D721Med (cell line): Measurements from ENCODE around the gene RYR3.

Experiments used
- DNase-seq: peaks from one replicate; pipeline ENCODE4 v3.0.0; 2011; ENCODE audit warnings: low spot score; ENCODE audit not compliant: insufficient read length
- FAIRE-seq: peaks from 2 replicates; lab custom pipeline; 2011; peaks lifted over from hg19 to GRCh38; lab: Jason Lieb, UNC
- TF ChIP-seq, protein P1 (sequence below): IDR thresholded peaks from 2 replicates; pipeline ENCODE4 v1.5.1; 2012; ENCODE audit warnings: mild to moderate bottlenecking, control low read depth; ENCODE audit not compliant: insufficient read depth; ENCODE audit errors: missing control alignments

RYR3 gene

DNA sequence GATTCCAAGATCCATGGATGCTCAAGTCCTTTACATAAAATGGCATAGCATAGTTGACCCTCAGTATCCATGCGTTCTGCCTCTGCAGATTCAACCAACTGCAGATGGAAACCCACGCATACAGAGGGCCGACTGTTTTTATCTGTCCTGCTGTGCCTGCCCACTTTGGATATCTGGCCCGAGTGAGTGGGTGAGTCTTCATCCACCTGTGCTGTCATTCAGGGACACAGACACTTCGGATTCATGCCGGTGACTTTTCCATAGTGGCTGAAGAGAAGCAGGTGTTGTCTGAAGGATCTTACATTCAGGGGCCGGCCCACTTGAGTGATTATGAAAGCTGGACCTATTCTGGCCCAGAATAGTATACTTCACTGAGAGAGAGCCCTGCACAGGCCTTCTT is 85.1 kb downstream of the RYR3 start:
- FAIRE-seq, result no peak
- TF ChIP-seq, protein P1, sequence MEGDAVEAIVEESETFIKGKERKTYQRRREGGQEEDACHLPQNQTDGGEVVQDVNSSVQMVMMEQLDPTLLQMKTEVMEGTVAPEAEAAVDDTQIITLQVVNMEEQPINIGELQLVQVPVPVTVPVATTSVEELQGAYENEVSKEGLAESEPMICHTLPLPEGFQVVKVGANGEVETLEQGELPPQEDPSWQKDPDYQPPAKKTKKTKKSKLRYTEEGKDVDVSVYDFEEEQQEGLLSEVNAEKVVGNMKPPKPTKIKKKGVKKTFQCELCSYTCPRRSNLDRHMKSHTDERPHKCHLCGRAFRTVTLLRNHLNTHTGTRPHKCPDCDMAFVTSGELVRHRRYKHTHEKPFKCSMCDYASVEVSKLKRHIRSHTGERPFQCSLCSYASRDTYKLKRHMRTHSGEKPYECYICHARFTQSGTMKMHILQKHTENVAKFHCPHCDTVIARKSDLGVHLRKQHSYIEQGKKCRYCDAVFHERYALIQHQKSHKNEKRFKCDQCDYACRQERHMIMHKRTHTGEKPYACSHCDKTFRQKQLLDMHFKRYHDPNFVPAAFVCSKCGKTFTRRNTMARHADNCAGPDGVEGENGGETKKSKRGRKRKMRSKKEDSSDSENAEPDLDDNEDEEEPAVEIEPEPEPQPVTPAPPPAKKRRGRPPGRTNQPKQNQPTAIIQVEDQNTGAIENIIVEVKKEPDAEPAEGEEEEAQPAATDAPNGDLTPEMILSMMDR, result no peak

DNA sequence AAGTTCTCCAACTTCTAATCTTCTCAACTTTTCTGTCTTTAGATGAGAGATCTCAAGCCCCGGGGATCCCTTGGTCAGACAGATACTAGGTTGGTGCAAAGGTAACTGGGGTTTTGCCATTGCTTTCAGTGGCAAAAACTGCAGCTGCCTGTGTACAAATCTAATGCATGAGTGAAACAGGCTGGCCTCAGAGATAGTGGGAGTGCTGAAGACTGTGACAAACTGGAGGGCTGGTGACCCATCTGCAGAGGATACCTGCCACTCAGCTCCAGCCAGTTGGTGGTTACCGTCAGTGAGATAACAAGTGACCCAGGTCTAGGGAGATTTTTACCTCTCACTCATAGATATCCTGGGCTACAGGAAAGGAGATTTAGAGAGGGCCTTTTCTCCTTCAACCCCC is 85.7 kb downstream of the RYR3 start:
- DNase-seq, result no peak
- TF ChIP-seq, protein P1, result no peak
- FAIRE-seq, result no peak

More for the DNA sequence above, 85.1 kb downstream of the RYR3 start:
- DNase-seq, result no peak

DNA sequence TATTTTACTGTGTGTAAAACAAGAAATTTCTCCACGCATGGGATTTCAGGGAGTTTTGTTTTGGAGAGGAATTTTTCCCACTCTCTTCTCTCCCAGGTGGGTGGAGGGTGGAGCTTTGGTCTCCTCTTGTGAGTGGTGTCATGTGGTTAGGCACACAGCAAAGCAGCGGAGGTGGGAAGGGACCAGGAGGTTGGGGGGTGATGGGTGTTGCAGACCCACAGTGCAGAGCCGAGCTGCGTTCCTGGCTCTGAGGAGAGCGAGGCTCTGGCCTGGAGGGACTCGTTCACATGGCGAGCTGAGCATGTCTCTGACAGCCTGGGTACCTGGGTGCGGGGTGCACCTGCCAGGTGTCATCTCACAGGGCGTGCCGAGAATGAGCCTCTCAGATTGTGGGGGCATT is 87.8 kb downstream of the RYR3 start:
- no peak for DNase-seq
- TF ChIP-seq, protein P1, result no peak

DNA sequence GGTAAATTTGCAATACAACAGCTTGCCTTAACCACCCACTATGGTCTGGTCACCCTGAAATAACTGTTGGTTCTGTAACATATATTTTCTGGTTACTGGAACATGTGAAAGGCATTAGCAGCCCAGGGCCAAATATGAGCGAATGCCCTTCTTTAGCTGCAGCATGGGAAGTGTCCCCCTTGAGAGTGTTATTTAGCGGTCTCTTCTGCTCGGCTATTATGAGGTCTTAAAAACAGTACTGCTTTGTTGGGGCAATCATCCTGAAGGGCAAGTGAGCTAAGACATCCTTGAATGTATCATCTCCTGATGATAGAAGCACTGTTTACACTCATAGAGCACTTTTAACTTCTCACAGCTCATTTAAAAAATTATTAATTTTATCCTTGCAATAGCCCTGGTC is 90.2 kb downstream of the RYR3 start:
- TF ChIP-seq, protein P1, result no peak
- FAIRE-seq (no peak), DNase-seq (no peak)

More for the DNA sequence above, 87.8 kb downstream of the RYR3 start:
- no peak for FAIRE-seq

DNA sequence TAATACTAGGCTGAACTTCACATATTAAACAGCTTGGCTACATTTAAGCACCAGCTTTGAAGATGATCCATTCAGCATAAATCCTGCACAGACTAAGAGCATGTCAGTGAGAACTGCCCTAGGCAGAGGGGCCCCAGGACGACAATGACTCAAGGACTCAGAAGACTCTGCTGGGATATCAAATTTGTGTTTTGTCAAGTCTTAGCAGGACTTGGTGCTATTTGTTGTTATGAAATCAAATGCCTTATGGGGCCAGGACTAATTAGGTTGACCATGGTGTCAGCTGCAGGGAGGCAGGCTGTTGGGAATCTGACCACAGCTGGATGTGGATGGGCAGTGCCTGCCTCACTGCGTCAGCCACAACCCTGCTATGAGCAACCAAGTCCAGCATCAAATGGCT is 91.8 kb downstream of the RYR3 start:
- no peak for FAIRE-seq

DNA sequence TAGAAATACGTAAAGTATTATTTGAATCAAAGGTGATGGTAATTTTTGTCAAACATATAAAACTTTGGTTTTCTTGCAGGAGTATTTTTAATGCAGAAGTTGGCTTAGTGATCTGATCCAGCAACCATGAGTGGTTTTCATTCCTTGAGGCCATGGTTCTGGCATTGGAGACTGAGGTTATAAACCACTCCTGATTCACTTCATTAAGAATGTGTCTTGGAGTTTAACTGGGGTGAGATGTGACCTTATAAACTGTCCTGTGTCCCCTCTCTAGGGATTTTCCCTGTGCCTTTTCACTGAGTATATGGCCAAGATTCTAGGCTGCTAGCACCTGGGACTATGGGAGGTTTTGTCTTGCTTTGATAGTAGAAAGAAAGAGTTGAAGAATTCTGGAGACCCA is 94.3 kb downstream of the RYR3 start:
- TF ChIP-seq, protein P1, result no peak
- no peak for DNase-seq
- no peak for FAIRE-seq

More for the DNA sequence above, 91.8 kb downstream of the RYR3 start:
- DNase-seq, result no peak
- TF ChIP-seq, protein P1, result no peak

DNA sequence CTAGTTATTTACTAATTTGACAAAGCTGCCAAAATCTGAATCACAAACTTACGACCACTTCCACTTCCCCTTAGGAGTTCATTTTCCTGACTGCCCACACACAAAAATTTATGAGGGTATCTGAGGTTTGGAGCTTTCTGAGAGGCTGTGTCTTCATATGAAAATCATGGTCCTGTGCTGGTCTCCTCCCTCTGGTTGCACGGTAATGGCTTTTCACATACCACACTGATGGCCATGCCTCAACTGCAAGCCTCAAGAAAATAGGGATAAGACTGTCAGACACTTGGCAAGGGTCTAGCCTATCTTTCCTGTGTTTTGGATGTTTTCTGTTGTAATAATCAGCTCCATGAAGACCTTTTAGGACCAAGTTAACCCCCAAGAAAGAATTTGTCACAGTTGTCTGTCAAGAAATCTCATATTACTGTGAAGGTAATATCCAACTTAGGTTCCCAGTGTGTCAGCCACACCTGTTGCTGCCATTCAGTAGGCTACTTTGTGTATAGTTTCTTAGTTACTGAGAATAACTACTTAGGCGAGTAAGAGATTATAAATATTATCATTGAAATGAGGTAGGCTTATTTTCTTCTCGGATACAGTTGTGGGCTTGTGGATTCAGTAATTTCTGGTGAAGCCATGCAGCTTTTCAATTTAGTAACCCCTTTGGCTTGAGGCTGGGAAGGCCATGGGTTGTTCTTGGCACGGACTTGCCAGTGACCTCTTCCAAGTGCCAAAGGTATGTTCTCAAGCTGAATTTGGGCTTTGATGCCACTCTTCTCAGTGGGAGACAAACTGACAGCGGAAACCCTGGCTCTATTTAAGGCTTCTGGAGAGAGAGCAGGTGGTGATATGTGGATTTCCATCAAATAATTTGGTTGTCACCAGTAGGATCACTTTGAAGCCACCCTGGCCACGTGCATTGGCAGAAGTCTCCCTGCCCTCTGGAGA is 101.1 kb downstream of the RYR3 start:
- FAIRE-seq (no peak), DNase-seq (no peak)
- TF ChIP-seq, protein P1, result no peak
